Fibroblast of upper back skin (primary cell): ENCODE data around the gene LNX2.

Experiments
- DNase-seq: peaks from one replicate; pipeline ENCODE4 v3.0.0-alpha.2; 2013

The LNX2 gene

DNA sequence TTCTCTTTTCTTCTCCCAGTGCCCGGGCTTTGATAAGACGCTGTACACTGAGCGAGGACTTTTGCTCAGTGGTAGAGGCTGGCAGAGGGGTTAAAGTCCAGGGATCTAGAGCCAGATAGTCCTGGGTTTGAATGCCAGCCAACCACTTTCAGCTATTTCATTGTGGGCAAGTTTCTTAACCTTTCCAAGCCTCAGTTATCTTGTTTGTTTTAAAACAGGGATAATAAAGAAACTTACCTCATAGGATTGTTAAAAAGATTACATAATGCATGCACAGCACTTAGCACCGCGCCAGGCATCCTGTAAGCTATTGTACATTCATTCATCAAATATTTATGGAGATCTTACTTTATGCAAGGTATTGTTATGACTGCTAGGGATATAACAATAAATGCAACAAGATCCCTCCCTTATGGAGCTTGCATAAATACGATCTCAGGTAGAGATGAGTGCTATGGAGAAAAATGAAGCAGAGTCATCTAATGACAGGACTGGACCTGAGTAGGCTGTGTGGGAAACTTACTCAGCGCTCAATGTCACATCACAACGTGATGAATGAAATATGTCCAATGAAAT lies 70.8 kb downstream of the LNX2 start:
- DNase-seq: no peak

- no peak for DNase-seq
Observed at GRCh38 chr13:27542220-27542619, 78.1 kb downstream of the LNX2 start.

DNA sequence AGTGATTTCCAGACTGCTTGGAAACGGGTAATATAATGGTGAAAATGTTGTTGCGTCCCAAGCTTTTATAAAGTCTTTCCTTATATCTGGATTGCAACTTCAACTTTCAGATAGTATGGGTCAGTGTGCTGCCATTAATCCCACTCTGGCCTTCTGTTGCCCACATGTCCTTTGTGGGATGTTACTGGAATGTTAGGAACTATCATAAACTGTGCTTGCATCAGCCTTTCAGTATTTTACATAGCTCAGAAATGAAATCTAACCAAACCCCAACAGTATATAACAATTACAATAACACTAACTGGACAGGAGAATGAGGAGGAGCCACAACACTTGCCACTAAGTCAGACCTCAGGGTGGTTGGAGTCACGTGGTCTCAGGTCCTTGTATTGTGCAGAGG lies 78.9 kb downstream of the LNX2 start:
- peak; percentile 44 for DNase-seq

- no peak for DNase-seq
Observed at GRCh38 chr13:27536361-27537101, 83.8 kb downstream of the LNX2 start.

DNA sequence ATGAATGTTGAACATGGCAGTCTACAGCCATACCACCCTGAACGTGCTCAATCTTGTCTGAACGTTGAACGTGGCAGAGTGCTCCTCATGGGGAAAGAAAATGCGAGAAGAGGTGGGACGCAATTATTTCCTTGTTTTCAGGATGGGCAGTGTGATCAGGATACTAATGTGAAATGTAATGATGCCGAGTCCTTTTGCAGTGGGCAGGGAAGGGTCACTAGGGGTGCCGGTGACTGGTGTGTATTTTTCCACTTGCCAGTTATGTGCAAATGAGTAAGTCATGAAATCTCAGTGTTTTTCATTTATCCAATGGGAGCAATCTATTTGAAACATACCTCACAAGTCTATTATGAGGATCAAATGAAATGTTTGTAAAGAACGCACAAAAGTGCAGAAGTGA lies 84.8 kb downstream of the LNX2 start:
- DNase-seq: no peak

DNA sequence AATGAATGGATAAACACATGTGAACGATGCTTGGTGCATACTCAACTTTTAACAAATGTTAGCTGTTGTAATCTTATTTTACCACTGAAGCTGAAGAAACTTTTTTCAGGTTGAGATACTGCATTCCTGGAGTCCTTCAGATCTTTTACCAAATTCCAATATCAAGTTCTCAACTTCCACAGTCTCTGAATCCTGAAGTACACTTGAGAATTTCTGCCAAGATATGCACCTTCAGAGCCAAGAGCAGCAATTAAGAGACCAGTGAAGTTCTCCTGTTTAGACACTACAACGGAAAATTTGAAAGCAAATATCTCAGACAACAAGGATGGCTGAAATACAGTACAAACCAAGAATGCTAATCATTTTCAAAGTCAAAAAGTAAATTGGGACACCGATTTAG lies 85.3 kb downstream of the LNX2 start:
- no peak for DNase-seq

GRCh38 chr13:27534108-27534980 lies 86.0 kb downstream of the LNX2 start:
- no peak for DNase-seq

DNA sequence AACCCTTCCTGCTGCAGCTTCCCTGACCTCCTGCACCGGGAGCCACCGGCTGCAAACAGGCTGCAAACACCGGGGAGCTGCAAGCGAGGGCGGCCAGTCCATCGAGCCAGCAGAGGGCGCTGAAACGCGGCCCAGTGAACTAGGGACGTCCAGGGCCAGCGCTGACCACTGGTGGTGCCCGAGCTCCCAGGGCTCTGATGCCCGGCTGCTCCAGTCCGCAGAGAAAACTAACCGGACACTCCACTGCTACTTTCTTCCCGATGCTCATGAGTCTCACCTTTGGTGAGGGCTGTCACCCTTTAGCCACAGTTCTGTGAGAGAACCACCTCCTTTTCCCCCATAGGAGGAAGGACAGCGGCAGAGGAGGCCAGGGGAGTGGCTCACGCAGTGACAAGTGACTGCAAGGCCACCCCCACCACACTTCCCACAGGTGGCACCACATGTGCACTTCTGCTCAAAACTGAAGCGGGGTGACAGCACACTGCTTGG lies 87.1 kb downstream of the LNX2 start:
- peak; percentile 60 for DNase-seq

- no peak for DNase-seq
Observed at GRCh38 chr13:27528908-27529307, 91.4 kb downstream of the LNX2 start.

GRCh38 chr13:27526516-27526915 lies 93.8 kb downstream of the LNX2 start:
- no peak for DNase-seq

- DNase-seq: no peak
Observed at GRCh38 chr13:27524981-27525975, 95.1 kb downstream of the LNX2 start.

- DNase-seq: no peak
Observed at GRCh38 chr13:27523346-27524073, 96.8 kb downstream of the LNX2 start.

DNA sequence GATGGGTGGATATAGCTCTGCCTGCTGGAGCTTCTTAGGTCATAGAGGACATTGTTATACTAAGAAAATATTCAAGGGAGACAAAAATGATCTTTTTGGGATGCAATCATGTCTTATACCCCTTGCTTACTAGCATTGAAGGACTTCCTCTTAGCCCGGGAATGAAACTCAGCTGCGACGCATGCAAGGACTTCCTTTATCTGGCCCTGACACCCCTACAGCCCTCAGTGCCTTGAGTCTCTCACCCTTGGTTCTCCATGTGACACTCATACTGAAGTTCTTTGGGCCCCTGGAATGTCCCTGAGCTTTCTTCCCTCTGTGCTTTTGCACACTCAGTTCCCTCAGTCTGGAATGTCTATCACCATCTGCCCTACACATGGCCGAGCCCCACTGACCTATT lies 97.5 kb downstream of the LNX2 start:
- no peak for DNase-seq

GRCh38 chr13:27516103-27516502 lies 104.2 kb downstream of the LNX2 start:
- DNase-seq: no peak

DNA sequence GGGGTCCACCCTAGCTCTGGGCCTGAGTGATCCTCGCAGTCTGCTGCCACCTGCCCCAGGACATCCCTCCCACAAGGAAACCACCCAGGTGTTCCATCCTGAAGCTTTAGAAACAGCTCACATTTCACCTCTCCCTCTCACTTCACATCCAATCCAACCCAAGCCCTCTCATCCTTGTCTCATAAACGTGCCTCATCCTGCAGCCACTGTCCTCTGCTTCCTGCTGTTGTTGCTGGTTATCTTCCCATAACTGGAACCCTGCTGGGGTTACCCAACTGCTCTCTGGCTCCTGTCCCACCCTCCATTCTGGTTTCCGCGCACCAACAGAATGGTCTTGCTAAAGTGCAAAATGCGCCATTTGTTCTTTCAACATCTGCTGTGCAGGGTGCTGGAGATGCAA lies 110.2 kb downstream of the LNX2 start:
- no peak for DNase-seq

GRCh38 chr13:27508802-27509201 lies 111.5 kb downstream of the LNX2 start:
- DNase-seq: no peak

DNA sequence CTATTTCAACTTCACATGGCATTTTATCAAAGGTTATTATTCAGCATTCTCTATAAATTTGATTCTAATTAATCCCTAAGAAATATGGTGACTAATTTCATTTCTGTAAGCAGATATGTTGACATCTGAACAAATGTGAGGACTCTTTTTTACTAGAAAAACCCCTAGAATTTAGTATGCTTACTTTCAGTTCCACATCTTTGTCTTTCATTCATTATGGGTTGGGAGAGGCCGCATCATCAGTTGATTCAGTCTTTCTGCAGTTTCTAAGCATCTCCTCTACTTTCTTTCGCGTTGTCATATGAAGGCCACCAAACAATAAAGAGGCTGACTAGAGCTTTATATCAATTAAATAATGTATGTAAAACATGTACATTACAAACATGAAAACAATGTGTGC lies 114.5 kb downstream of the LNX2 start:
- DNase-seq: no peak

GRCh38 chr13:27504868-27505194 lies 115.5 kb downstream of the LNX2 start:
- DNase-seq: no peak

DNA sequence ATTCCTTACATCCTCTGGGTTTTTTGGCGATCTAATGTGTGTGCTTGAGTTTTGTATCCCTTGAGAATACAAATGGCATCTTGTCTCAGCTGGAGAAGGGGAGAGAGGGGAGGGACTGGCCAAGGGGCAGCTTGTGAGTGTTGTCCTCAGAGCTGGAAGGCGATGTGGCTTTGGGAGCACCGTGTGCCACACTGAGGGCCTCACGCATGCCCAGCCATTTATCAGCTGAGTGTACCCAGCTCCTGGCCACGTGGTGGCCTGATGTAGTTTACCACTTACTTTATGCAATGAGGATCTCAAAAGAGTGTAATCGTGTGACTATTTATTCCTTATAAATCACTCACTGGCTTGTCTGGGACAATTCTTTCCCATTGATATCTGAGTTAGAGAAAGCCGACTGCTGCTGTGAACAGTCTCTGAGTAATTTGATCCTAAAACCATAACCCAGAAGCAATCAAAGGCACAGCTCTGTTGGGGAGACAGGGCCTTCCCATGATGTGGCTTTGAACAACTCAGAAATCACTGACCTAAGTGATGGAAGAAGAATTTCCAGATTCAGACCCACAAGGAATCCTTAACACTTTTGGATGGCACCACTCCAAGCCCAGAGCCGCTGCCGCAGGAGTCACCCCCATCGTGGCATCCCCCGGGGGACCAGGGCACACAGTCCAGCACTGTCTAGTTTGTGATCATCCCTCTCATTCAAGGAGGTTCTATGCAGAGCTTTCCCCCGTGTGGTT lies 116.0 kb downstream of the LNX2 start:
- no peak for DNase-seq

- peak; percentile 4 for DNase-seq
Observed at GRCh38 chr13:27500806-27501534, 119.4 kb downstream of the LNX2 start.
